Hindlimb muscle (tissue), 1 donor: ENCODE measurements around the gene GALNTL6. TPM values are rescaled to one million over a fixed set of nuclear protein-coding genes. Genes with fewer than 3 reads are reported as not detected.

ENCODE experiments used
- DNase-seq: peaks from one replicate; pipeline ENCODE4 v3.0.0-alpha.2; 2013
- polyA plus RNA-seq: library from polyadenylated mRNA; unstranded; fragments of 120-200 nt; gene quantifications from one replicate; pipeline ENCODE4 v1.2.1, GENCODE V29; 2013; ENCODE audit not compliant: insufficient read length

Gene GALNTL6
- polyA plus RNA-seq, 1 donor, result 2.9 TPM

- DNase-seq, result no peak
These were observed 1009.1 kb downstream of the GALNTL6 start for GRCh38 chr4:172822331-172822730.

GRCh38 chr4:172826346-172826745 lies 1013.1 kb downstream of the GALNTL6 start:
- DNase-seq, result peak; percentile 28

- DNase-seq, result no peak
These were observed 1013.7 kb downstream of the GALNTL6 start for GRCh38 chr4:172826861-172827260.

- DNase-seq, result no peak
These were observed 1017.1 kb downstream of the GALNTL6 start for GRCh38 chr4:172830295-172830764.

GRCh38 chr4:172836661-172837060 lies 1023.5 kb downstream of the GALNTL6 start:
- no peak for DNase-seq

GRCh38 chr4:172838111-172838510 lies 1024.9 kb downstream of the GALNTL6 start:
- DNase-seq, result no peak

GRCh38 chr4:172838943-172839342 lies 1025.7 kb downstream of the GALNTL6 start:
- no peak for DNase-seq

- DNase-seq, result no peak
These were observed 1029.6 kb downstream of the GALNTL6 start for GRCh38 chr4:172842779-172843178.

GRCh38 chr4:172843192-172843591 lies 1030.0 kb downstream of the GALNTL6 start:
- no peak for DNase-seq

GRCh38 chr4:172844556-172844955 lies 1031.4 kb downstream of the GALNTL6 start:
- DNase-seq, result no peak

- no peak for DNase-seq
These were observed 1032.1 kb downstream of the GALNTL6 start for GRCh38 chr4:172845281-172845680.

GRCh38 chr4:172850838-172851237 lies 1037.6 kb downstream of the GALNTL6 start:
- no peak for DNase-seq

GRCh38 chr4:172851534-172851933 lies 1038.3 kb downstream of the GALNTL6 start:
- DNase-seq, result no peak

- no peak for DNase-seq
These were observed 1043.8 kb downstream of the GALNTL6 start for GRCh38 chr4:172857026-172857425.

GRCh38 chr4:172858731-172859230 lies 1045.6 kb downstream of the GALNTL6 start:
- no peak for DNase-seq

- DNase-seq, result no peak
These were observed 1051.9 kb downstream of the GALNTL6 start for GRCh38 chr4:172865103-172865502.

GRCh38 chr4:172865531-172866127 lies 1052.4 kb downstream of the GALNTL6 start:
- no peak for DNase-seq

- DNase-seq, result no peak
These were observed 1053.2 kb downstream of the GALNTL6 start for GRCh38 chr4:172866421-172866820.

GRCh38 chr4:172867835-172868234 lies 1054.6 kb downstream of the GALNTL6 start:
- no peak for DNase-seq

- no peak for DNase-seq
These were observed 1055.1 kb downstream of the GALNTL6 start for GRCh38 chr4:172868271-172868670.

- DNase-seq, result no peak
These were observed 1056.5 kb downstream of the GALNTL6 start for GRCh38 chr4:172869621-172870268.

- no peak for DNase-seq
These were observed 1058.2 kb downstream of the GALNTL6 start for GRCh38 chr4:172871381-172871780.

GRCh38 chr4:172874944-172875343 lies 1061.7 kb downstream of the GALNTL6 start:
- DNase-seq, result no peak

GRCh38 chr4:172876394-172876793 lies 1063.2 kb downstream of the GALNTL6 start:
- no peak for DNase-seq
